ENCODE results near the gene WFIKKN1. TPM values are rescaled to one million over a fixed set of nuclear protein-coding genes. Genes with fewer than 3 reads are reported as not detected.

The WFIKKN1 gene
- total and polyA plus RNA-seq, 2 of the 13 experiments (the other 11 are each of a cell fraction or from before 2014, with no cell fraction given), result 1.7 to 4.9 TPM

GRCh38 chr16:648781-649589 lies 18.2 kb downstream of the WFIKKN1 start, which contains the start of gene WDR90 (continued):
- TF ChIP-seq RXRA (CRISPR knock-in tag; IDR thresholded peaks at IDR 0.05) (peak; percentile 65), ZNF709 (CRISPR knock-in tag; IDR thresholded peaks at IDR 0.05) (no peak), RFX3 (CRISPR knock-in tag; IDR thresholded peaks at IDR 0.05) (peak; percentile 89), XRCC5 (optimal IDR thresholded peaks at IDR 0.05; ENCODE audit: low read length) (peak; percentile 73), ZNF143 (CRISPR knock-in tag; IDR thresholded peaks at IDR 0.05) (peak; percentile 63), MEIS2 (CRISPR knock-in tag; IDR thresholded peaks at IDR 0.05) (no peak), IKZF4 (CRISPR knock-in tag; IDR thresholded peaks at IDR 0.05; ENCODE audit: borderline replicate concordance, low read depth, not compliant biosample characterization) (no peak), SIN3A (IDR thresholded peaks at IDR 0.05; ENCODE audit: borderline replicate concordance, low read depth, low read length) (peak; percentile 99), PATZ1 (CRISPR knock-in tag; IDR thresholded peaks at IDR 0.05) (peak; percentile 83), ZNF451 (CRISPR knock-in tag; IDR thresholded peaks at IDR 0.05) (peak; percentile 86; the same call in 1 of the 2 replicates), NR2C2 (CRISPR knock-in tag; IDR thresholded peaks at IDR 0.05; ENCODE audit: borderline replicate concordance) (peak; percentile 86), ZNF549 (CRISPR knock-in tag; IDR thresholded peaks at IDR 0.05) (peak; percentile 61; the same call in 1 of the 2 replicates), AHR (CRISPR knock-in tag; IDR thresholded peaks at IDR 0.05) (no peak; the same call in 1 of the 2 replicates), KDM1A (CRISPR knock-in tag; IDR thresholded peaks at IDR 0.05) (no peak), ATF3 (CRISPR knock-in tag; IDR thresholded peaks at IDR 0.05) (peak; percentile 69; the same call in 1 of the 2 replicates), ARHGAP35 (CRISPR knock-in tag; IDR thresholded peaks at IDR 0.05; ENCODE audit: borderline replicate concordance) (peak; percentile 75; the same call in 1 of the 2 replicates), ZNF674 (CRISPR knock-in tag; IDR thresholded peaks at IDR 0.05; ENCODE audit: low read depth) (no peak), PHF21A (CRISPR knock-in tag; IDR thresholded peaks at IDR 0.05) (peak; percentile 74), ZFYVE20 (CRISPR knock-in tag; IDR thresholded peaks at IDR 0.05; ENCODE audit: borderline replicate concordance, low read depth) (0 out of 2 replicates have a peak, but pooled peaks have one; percentile 54), XBP1 (CRISPR knock-in tag; IDR thresholded peaks at IDR 0.05) (0 out of 2 replicates have a peak, but pooled peaks have one; percentile 19), ZNF776 (CRISPR knock-in tag; IDR thresholded peaks at IDR 0.05) (peak; percentile 95), PHF5A (CRISPR knock-in tag; IDR thresholded peaks at IDR 0.05; ENCODE audit: low read depth, unreplicated experiment) (no peak), ZNF574 (CRISPR knock-in tag; IDR thresholded peaks at IDR 0.05) (peak; percentile 97)
- TF ChIP-seq, protein P1, sequence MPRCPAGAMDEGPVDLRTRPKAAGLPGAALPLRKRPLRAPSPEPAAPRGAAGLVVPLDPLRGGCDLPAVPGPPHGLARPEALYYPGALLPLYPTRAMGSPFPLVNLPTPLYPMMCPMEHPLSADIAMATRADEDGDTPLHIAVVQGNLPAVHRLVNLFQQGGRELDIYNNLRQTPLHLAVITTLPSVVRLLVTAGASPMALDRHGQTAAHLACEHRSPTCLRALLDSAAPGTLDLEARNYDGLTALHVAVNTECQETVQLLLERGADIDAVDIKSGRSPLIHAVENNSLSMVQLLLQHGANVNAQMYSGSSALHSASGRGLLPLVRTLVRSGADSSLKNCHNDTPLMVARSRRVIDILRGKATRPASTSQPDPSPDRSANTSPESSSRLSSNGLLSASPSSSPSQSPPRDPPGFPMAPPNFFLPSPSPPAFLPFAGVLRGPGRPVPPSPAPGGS (CRISPR knock-in tag; IDR thresholded peaks at IDR 0.05), result peak; percentile 67
